ENCODE data around the gene AMPH.

Gene AMPH

GRCh38 chr7:38334163-38334562 is 297.0 kb downstream of the AMPH start:
- CTCF ChIA-PET: interaction anchor here (0.7 to 3.3 kb wide), 4 partner anchors 16 to 398 kb away, joined by 3 to 28 read pairs (median 6); no protein-coding TSS in a partner anchor
- DNase-seq (ENCODE audit: extremely low spot score): no peak
- TF ChIP-seq CTBP1 (IDR thresholded peaks at IDR 0.05; ENCODE audit: borderline replicate concordance) (no peak), FOXM1 (IDR thresholded peaks at IDR 0.05; ENCODE audit: borderline replicate concordance) (no peak), PKNOX1 (IDR thresholded peaks at IDR 0.05) (no peak), L3MBTL2 (conservative IDR thresholded peaks at IDR 0.05) (no peak), ELF4 (IDR thresholded peaks at IDR 0.05) (no peak), TARDBP (IDR thresholded peaks at IDR 0.05) (no peak), SUZ12 (IDR thresholded peaks at IDR 0.05) (no peak), LEF1 (IDR thresholded peaks at IDR 0.05; ENCODE audit: borderline replicate concordance) (no peak)
- POLR2A ChIA-PET: no interaction called here

All from HEK293T (cell line).